ENCODE data around the gene INSIG2. TPM values are rescaled to one million over a fixed set of nuclear protein-coding genes. Genes with fewer than 3 reads are reported as not detected.

Gene INSIG2
- total RNA-seq, 1 experiment from 2014 or later: 8.7 TPM

- H2BK20ac ChIP-seq (ENCODE audit: low read depth, low read length, poor library complexity, severe bottlenecking): no peak overlapping the region
- Mint-ChIP-seq H3K4me3 (no peak overlapping the region), H3K36me3 (ENCODE audit: insufficient read depth in 1 of 3, low read depth in 3 of 3) (no peaks in the 10 kb centered on the region), H3K4me1 (no peaks in the 10 kb centered on the region), H3K9me3 (peaks cover 0 to 3% of the 10 kb centered on the region in 2 experiments; a peak in 1 of 5 replicates), H3K27me3 (ENCODE audit: low read depth) (no peaks in the 10 kb centered on the region), H3K27ac (no peak overlapping the region)
- no peak overlapping the region for H2BK12ac ChIP-seq (ENCODE audit: insufficient read length, low read depth, low read length)
- H3K56ac ChIP-seq (ENCODE audit: insufficient read length, low read depth, low read length): no peak overlapping the region
- no peak overlapping the region for H4K91ac ChIP-seq (ENCODE audit: insufficient read length, low read depth, low read length)
- no peaks in the 10 kb centered on the region for H3K27me3 ChIP-seq (ENCODE audit: insufficient read depth, low read length)
- no peak overlapping the region for H2BK15ac ChIP-seq (ENCODE audit: low read depth, low read length)
- H3K4ac ChIP-seq (ENCODE audit: low read depth, low read length): no peak overlapping the region
- H4K8ac ChIP-seq (replicated peaks; ENCODE audit: insufficient read length, low read depth, low read length): no peak overlapping the region
- TF ChIP-seq CTCF (conservative IDR thresholded peaks at IDR 0.05): no peak
- H3K27ac ChIP-seq (ENCODE audit: insufficient read length, low read depth, low read length): no peak overlapping the region
- no peak overlapping the region for H3K14ac ChIP-seq (ENCODE audit: insufficient read depth, low read length)
- H3K79me1 ChIP-seq (ENCODE audit: insufficient read depth, low read depth, low read length, poor library complexity, severe bottlenecking): no peaks in the 10 kb centered on the region
- no peak overlapping the region for H3K23ac ChIP-seq (ENCODE audit: insufficient read length, low read depth, low read length)
- H3K4me1 ChIP-seq (ENCODE audit: insufficient read depth, low read length): no peaks in the 10 kb centered on the region
- H3K79me2 ChIP-seq (ENCODE audit: insufficient read depth, low read length): no peaks in the 10 kb centered on the region
- DNase-seq: no peak
- no peaks in the 10 kb centered on the region for H3K9me3 ChIP-seq (ENCODE audit: control insufficient read depth, low read depth, low read length)
- H4K5ac ChIP-seq (ENCODE audit: insufficient read length, low read depth, low read length): no peak overlapping the region
- no peak overlapping the region for H3T11ph ChIP-seq (ENCODE audit: low read length)
- H2BK120ac ChIP-seq (ENCODE audit: low read depth, low read length, poor library complexity, severe bottlenecking): no peak overlapping the region
- no peak overlapping the region for H2AK5ac ChIP-seq (ENCODE audit: insufficient read length, low read length)
- no peak overlapping the region for H3K4me2 ChIP-seq (ENCODE audit: insufficient read depth, insufficient read length, low read length)
- H2BK5ac ChIP-seq (ENCODE audit: insufficient read length, low read length): no peak overlapping the region
- no CpG with 5 or more reads among the region's 1 CpG for WGBS (ENCODE audit: extremely low coverage, insufficient read length, low lambda C conversion rate)
- no peaks in the 10 kb centered on the region for H4K20me1 ChIP-seq (ENCODE audit: control insufficient read depth, insufficient read depth, insufficient read length)
- no peak overlapping the region for H3K9ac ChIP-seq (ENCODE audit: extremely low read depth, insufficient read length, low read length)
- no peaks in the 10 kb centered on the region for H3K23me2 ChIP-seq (ENCODE audit: insufficient read length, low read depth, low read length, poor library complexity, severe bottlenecking)
- no peak overlapping the region for H2AFZ ChIP-seq (ENCODE audit: low read length)
- H3K18ac ChIP-seq (ENCODE audit: insufficient read length, low read depth, low read length): no peak overlapping the region
Observed at GRCh38 chr2:118151831-118152230, 63.6 kb downstream of the INSIG2 start.

All from H9 (cell line).